Activated T-helper 17 cell treated with anti-CD3 and anti-CD28 coated beads, Interleukin-2, amount 50 U/mL, for 72 hours (primary cell): ENCODE results near the gene AKAP13. TPM values are rescaled to one million over a fixed set of nuclear protein-coding genes. Genes with fewer than 3 reads are reported as not detected.

ENCODE experiments used
- ATAC-seq: fragments of 150-1000 bp; cut with Tn5 transposase; replicated peaks from 2 replicates; pipeline ENCODE4 v1.10.0; 2021; ENCODE audit warnings: mild to moderate bottlenecking, moderate library complexity
- H3K27ac Mint-ChIP-seq: one replicate; pipeline ENCODE4 v1.8.0; 2022; ENCODE audit warnings: mixed read lengths
- H3K27me3 Mint-ChIP-seq: one replicate; pipeline ENCODE4 v1.8.0; 2022; ENCODE audit warnings: mixed read lengths
- H3K36me3 Mint-ChIP-seq: one replicate; pipeline ENCODE4 v1.8.0; 2022; ENCODE audit warnings: low read depth, mild to moderate bottlenecking, mixed read lengths
- H3K4me1 Mint-ChIP-seq: one replicate; pipeline ENCODE4 v1.8.0; 2022; ENCODE audit warnings: mixed read lengths
- H3K4me3 Mint-ChIP-seq: one replicate; pipeline ENCODE4 v1.8.0; 2022; ENCODE audit warnings: mild to moderate bottlenecking, mixed read lengths
- H3K9me3 Mint-ChIP-seq: one replicate; pipeline ENCODE4 v1.8.0; 2022; ENCODE audit warnings: mixed read lengths
- total RNA-seq, 2 donors: library from RNA; stranded (reverse); gene quantifications; one replicate each; pipeline ENCODE4 v1.2.3, GENCODE V29; 2022

Gene AKAP13
- total RNA-seq, 2 donors from 2014 or later = 95.9 to 152 TPM

DNA sequence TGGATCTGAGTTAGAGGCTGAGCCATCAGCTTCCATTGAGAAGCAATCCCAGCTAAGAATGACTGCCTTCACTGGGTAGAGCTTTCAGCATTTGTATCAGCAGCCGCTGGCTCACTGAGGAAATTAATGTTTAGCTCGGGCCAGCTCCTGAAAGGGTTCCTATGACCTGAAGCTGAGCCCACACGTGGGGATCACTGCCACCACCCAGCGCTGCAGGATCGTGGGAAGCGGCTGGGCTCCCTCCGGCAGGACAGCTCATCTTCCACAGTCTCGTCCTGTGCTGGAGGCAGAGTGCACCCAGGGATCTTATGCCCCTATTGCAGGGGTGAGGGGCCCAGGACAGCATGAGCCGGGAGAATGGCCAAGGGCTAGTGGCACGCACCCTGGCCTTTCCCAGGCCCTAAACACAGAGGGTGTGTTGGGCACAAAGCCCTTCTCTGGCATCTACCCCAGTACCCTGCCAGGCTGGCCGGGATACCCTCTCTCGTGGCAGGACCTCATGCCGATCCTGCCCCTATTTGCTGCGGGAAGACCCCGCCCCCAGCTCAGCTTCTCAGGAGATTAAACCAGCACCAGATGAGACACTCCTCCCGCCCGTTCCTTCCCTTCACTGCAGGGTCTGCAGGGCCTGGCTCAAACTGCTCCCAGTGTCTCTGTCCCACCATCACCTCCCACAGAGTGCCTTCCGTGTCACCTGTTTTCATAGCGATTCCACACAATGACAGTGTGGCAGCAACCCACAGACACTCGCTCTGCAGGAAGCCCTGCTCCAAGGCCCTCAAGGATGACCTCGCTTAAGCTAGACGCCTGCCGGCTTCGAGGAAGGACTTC, 385.8 kb downstream of the AKAP13 start:
- Mint-ChIP-seq H3K9me3 (no peaks in the 10 kb centered on the region), H3K36me3 (no peaks in the 10 kb centered on the region), H3K4me3 (no peak overlapping the region), H3K27ac (no peak overlapping the region), H3K4me1 (peaks cover 3% of the 10 kb centered on the region), H3K27me3 (no peaks in the 10 kb centered on the region)
- ATAC-seq = no peak

DNA sequence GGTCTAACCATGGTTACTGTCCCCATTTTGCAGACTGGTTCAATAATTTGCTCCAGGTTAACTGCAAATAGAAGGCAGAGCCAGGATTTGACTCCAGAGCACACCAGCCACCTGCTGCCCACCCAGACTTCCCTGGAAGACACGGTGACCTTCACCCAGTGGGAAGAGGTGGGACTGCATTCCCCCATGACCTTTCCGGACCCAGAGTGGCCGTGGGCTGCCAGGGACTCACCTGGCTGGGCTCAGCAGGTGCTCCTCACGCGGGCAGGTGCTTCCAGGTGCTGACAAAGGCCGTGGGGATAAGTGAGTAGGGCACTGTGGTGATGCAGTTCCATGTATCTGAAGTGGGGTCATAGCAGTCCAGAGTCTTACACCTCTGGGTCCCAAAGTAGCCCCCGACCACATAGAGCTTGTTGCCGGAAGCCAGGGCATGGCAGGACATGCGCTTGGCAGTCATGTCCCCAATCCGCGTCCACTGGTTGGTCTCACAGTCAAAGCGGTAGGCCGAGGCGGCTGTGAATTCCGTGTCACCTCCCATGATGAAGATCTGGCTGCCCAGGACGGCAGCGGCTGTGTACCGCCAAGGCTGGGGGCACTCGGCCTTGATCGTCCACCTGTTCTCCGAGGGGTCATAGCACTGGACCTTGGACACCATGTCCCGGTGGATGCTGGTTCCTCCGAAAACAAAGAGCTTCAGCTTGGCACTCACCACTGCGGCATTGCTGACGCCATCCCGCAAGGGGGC, 387.6 kb downstream of the AKAP13 start:
- H3K4me1 Mint-ChIP-seq = peaks cover 5% of the 10 kb centered on the region
- no peaks in the 10 kb centered on the region for H3K9me3 Mint-ChIP-seq
- ATAC-seq = no peak
- H3K4me3 Mint-ChIP-seq = no peak overlapping the region
- H3K27ac Mint-ChIP-seq = no peak overlapping the region
- H3K36me3 Mint-ChIP-seq = no peaks in the 10 kb centered on the region
- no peaks in the 10 kb centered on the region for H3K27me3 Mint-ChIP-seq

DNA sequence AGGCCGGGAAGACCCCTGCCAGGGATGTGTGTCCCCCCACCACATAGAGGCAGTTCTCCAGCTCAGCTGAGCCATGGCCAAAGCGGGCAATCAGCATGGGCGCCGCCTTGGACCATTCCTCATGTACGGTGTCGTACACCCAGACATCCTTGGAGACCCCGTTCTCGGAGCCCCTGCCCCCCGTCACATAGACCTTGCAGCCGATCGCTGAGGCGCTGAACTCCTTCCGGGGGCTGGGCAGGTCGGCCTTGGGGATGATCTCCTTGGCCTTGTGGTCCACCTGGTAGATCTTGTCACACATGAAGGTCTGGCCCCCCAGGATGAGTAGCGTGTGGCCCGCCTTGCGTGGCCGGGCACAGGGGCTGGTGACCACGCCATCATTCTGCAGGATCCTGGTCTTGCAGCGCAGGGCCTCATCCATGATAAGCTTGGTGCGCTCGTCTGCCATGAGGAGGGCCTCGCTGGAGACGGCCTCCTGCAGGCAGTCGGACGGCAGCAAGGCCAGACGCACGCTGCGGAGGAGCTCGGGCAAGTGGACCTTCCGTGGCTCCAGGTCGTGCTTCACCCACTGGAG, 388.3 kb downstream of the AKAP13 start:
- Mint-ChIP-seq H3K9me3 (no peaks in the 10 kb centered on the region), H3K4me1 (peaks cover 9% of the 10 kb centered on the region), H3K27ac (no peak overlapping the region), H3K27me3 (no peaks in the 10 kb centered on the region), H3K36me3 (no peaks in the 10 kb centered on the region), H3K4me3 (no peak overlapping the region)
- ATAC-seq = no peak

DNA sequence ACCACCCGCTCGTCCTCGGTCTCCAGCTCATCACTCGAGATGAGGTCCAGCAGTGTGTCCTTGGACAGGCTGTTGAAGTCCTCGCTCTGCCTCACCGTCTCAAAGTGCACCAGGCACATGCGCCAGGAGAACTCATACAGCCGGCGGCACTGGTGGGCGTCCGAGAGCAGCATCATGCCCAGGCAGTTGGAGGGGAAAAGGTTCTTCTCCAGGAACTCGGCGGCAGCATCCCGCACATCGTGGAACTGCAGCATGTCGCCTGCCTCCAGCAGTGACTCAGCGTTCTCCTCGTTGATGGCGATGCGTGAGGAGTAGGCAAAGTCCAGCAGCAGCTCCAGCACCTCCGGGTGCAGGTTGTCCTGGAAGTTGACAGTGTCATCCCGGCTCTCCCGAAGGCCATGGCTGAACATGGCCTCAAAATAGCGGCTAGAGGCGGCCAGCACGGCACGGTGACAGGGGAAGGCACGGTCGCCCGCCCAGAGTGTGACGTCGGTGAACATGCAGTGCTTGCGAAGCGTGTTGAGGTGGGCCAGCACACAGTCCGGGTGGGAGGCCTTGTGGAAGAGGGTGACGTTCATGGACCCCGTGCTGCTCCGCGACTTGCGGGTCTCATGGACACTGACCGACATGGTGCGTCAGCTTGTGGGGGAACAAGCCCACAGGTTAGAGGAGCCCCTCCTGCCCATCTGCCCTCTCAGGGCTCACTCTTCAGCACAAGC, 388.9 kb downstream of the AKAP13 start:
- Mint-ChIP-seq H3K27ac (no peak overlapping the region), H3K4me3 (no peak overlapping the region), H3K36me3 (no peaks in the 10 kb centered on the region), H3K27me3 (no peaks in the 10 kb centered on the region), H3K4me1 (peaks cover 9% of the 10 kb centered on the region), H3K9me3 (no peaks in the 10 kb centered on the region)
- no peak for ATAC-seq

DNA sequence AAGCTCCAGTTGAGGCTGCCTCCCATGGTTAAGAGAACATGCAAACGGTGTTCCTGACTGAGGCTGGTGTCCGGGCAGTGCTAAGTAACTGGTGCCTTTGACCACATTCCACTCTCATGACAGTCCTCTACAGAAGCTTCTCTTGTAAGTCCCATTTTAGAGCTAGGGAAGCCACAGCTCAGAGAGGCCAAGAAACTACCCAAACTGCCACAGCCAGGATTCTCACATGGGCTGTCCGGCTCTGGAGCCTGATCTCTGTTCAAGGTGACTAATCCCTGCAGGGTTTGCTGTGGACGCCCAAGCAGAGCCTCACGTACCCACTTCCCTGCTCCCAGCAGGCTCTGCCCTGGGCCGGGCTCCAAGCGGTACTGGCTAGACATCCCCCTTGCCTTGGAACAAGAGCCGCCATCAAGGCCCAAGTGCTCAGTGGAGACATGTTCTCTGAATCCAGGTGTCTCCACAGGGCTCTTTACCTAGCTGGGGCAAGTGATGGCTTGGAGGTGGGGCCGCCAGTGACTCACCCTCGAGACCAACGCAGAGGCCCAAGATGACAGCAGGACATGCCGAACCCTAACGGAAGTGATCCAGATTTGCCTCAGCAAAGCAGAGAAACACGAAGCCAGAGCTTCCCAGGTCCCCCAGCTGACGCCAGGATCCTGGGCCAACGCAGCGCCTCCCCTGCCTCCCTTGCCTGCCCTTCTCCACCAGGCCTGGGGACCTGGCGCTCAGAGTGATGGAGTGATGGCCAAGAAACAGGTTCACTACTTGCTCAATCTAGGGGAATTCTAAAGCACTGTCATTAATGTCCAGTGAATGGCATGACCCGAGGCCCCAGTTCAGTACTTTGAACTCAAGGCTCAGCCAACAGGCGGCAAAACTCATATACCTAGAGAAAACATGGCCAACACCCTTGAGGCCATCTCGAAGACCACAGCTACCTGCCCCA, 390.0 kb downstream of the AKAP13 start:
- ATAC-seq = no peak
- Mint-ChIP-seq H3K9me3 (no peaks in the 10 kb centered on the region), H3K36me3 (no peaks in the 10 kb centered on the region), H3K4me3 (no peak overlapping the region), H3K27ac (no peak overlapping the region), H3K27me3 (no peaks in the 10 kb centered on the region), H3K4me1 (peaks cover 6% of the 10 kb centered on the region)

DNA sequence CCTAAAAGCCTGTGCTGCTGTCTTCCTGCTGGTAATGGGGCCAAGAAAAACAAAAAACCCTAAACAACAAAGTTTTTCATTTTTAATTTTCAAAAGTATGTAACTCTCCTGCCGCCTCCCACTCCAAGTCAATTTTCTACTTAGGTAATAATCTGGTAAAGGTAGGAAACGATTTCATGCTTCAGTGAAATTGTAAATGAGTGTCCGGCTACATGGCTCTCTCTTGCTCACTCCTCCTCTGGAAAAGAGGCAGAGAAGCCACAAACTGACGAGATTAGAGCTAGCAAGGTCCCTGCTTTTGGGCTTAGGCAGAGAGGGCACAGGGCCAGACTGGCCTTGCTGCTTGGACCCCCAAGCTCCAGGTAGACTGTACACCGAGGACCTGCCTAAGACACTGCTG, 390.9 kb downstream of the AKAP13 start:
- no peak overlapping the region for H3K4me3 Mint-ChIP-seq
- peaks cover 6% of the 10 kb centered on the region for H3K4me1 Mint-ChIP-seq
- H3K9me3 Mint-ChIP-seq = no peaks in the 10 kb centered on the region
- H3K27me3 Mint-ChIP-seq = no peaks in the 10 kb centered on the region
- no peak for ATAC-seq
- H3K36me3 Mint-ChIP-seq = no peaks in the 10 kb centered on the region
- H3K27ac Mint-ChIP-seq = no peak overlapping the region

DNA sequence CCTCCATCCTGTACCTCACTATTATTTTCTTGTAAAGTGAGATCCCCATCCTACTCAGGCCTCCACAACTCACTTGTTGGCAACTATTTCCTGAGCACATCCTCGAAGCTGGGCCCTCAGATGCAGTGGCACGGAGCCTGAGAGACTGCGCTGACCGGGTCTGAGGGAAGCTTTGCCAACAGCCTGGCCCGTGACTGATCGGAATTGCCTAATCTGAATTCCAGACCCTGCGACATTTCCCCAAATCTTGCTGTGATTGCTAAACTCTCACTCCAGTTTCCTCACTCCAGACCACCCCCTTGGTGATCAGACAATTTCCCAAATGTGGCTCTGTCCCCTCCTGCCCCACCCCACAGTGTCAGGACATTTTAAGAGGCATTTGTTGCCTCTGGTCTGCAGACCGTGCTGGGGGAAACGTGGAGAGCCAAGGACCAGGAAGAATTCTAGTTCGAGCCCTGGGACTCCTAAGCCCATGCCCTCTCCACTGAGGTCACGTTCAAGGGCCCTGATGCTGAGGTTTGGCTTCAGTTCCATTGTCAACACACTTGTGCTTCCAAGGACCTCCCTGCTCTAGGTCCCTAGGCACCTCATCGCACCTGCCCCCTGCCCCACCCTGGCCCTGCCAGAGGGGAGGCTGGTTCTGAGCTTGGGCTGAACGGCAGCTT, 391.5 kb downstream of the AKAP13 start:
- Mint-ChIP-seq H3K4me1 (peaks cover 6% of the 10 kb centered on the region), H3K9me3 (no peaks in the 10 kb centered on the region), H3K36me3 (no peaks in the 10 kb centered on the region), H3K27me3 (no peaks in the 10 kb centered on the region), H3K4me3 (no peak overlapping the region), H3K27ac (no peak overlapping the region)
- no peak for ATAC-seq

DNA sequence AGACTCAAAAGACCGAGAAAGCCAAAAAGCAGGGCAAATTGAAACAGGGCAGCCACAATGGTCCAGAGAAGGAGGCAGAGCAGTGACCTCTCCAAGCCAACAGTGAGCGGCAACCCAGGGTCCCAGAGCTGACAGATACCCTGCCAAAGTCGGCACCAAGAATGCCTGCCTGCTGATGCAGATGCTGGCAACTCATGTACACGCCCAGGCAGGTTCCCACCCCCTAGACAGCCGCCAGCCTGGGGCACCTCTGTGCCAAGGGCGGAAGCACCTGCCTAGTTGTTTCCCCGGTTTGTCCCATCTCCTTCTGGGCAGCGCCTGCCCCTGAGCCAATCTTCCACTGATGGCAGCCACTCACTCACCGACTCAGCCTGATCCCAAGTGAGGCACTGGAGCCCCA, 392.3 kb downstream of the AKAP13 start:
- ATAC-seq = no peak
- Mint-ChIP-seq H3K4me3 (no peak overlapping the region), H3K9me3 (no peaks in the 10 kb centered on the region), H3K4me1 (peaks cover 6% of the 10 kb centered on the region), H3K36me3 (no peaks in the 10 kb centered on the region), H3K27me3 (no peaks in the 10 kb centered on the region), H3K27ac (peak overlapping the region; percentile 52)

DNA sequence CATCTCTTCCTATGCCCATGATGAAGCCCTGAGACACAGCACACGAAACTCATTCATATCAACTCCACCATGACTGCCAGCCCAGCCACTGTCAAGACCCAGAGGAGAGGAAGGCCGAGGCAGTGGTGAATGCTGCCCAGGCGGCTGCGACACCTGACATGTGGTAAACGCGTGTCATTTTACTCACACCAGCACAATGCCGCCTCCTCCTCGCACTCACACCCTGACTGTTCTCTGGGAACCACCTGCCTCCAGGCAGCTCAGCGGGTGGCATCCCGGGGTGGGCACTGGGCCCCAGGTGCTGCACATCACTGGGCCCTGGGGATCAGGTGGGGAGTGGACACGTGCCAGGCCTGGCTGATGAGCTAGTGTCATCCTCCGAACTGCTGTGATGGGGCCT, 392.8 kb downstream of the AKAP13 start:
- H3K27me3 Mint-ChIP-seq = no peaks in the 10 kb centered on the region

DNA sequence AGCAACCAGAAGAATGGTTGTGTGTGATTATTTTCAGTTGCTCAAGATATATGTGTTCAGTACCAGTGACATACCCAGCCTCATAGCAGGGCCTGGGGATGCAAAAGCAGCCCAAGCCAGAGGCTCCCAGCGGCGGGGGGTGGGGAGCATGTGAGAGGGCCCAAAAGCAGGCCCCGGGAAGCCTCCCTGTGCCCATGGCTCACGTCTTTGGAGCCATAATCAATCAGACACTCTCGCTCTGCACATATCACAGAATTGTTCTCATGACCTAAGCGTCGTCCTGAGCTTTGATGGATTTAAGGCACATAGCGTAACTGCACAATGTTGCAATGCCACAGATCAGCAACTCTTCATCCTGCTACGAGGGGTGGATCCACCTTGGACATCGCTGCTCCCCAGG, 393.6 kb downstream of the AKAP13 start:
- H3K9me3 Mint-ChIP-seq = no peaks in the 10 kb centered on the region
- no peaks in the 10 kb centered on the region for H3K36me3 Mint-ChIP-seq
- H3K4me1 Mint-ChIP-seq = peaks cover 6% of the 10 kb centered on the region
- no peaks in the 10 kb centered on the region for H3K27me3 Mint-ChIP-seq
- H3K27ac Mint-ChIP-seq = no peak overlapping the region
- H3K4me3 Mint-ChIP-seq = no peak overlapping the region
- no peak for ATAC-seq

More for the DNA sequence above, 392.8 kb downstream of the AKAP13 start:
- Mint-ChIP-seq H3K27ac (peak overlapping the region; percentile 52), H3K9me3 (no peaks in the 10 kb centered on the region), H3K36me3 (no peaks in the 10 kb centered on the region), H3K4me1 (peaks cover 6% of the 10 kb centered on the region), H3K4me3 (no peak overlapping the region)
- no peak for ATAC-seq

DNA sequence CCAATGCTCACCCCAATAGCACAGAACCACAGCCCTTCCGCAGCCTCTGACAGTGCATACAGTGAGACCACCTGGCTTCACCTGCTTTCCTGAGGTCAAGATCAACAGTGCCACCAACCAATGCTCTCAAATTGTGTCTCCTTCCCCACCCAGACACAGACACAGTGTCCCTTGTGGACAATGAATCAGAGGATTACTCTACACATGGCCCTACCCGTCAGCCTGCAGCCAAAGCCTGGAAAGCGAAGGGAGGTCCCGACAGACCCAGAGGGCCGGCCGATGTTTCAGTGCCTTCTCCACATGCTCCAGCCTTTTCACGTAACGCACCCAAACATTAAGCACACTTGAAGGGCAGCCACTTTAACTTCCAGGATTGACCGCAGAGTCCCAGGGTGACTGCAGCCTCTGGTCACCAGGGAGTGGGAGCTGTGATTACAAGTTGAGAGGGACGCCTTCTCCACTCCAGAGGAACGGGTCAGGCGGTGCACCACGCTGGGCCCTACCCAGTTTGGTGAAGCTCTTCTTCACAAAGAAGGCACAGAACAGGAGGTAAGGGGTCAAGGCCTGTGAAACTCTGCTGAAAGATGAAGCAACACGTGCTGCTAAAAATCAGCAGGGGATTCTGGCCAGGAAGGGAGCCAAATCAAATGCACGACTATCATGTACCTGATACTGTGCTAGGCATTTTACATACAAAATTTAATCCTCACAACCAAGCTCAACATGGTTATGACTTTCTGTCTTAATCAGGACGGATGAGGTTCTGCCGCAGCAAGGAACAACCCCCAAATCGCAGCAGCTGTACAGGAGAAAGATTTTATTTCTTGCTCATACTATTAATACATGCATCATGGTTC, 397.1 kb downstream of the AKAP13 start:
- Mint-ChIP-seq H3K9me3 (no peaks in the 10 kb centered on the region), H3K27ac (no peak overlapping the region), H3K4me3 (no peak overlapping the region), H3K36me3 (no peaks in the 10 kb centered on the region), H3K27me3 (no peaks in the 10 kb centered on the region), H3K4me1 (peaks cover 12% of the 10 kb centered on the region)
- no peak for ATAC-seq

DNA sequence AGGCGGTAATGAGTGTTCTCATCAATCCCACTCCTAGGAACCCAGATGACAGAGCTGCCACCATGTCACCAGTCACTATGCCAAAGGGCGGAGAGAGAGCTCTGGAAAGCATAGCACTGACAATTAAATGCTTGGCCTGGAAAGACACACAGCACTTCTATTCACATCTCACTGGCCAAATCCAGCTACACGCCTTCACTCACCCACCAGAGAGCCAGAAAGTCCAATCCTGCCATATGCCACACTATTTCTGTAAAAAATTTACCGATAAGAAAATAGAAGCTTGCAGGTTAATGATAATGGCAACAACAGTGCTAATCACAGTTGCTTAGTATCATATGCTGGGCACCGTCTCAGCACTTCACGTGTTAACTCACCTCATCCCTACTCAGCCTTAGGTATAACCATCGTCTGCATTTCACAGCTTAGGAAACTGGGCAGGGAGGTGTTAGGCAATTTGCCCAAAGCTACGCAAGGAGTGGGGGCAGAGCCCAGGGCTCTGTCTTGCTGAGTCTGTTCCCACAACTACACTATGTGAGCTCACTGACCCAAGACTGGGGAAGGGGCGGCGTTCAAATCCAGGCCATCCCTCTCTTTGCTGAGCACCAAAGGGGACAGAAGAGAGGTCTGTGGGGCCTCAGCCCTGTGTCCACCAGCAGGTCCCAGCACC, 397.8 kb downstream of the AKAP13 start:
- no peak for ATAC-seq
- no peaks in the 10 kb centered on the region for H3K9me3 Mint-ChIP-seq
- H3K4me1 Mint-ChIP-seq = peaks cover 11% of the 10 kb centered on the region
- no peaks in the 10 kb centered on the region for H3K27me3 Mint-ChIP-seq
- H3K4me3 Mint-ChIP-seq = no peak overlapping the region
- H3K27ac Mint-ChIP-seq = no peak overlapping the region
- no peaks in the 10 kb centered on the region for H3K36me3 Mint-ChIP-seq
